ENCODE measurements around the gene ARMH3. TPM values are rescaled to one million over a fixed set of nuclear protein-coding genes. Genes with fewer than 3 reads are reported as not detected.

ARMH3 gene
- total and polyA plus RNA-seq, 3 donors from 2014 or later, result 20.2 to 23.7 (median 21.6) TPM

DNA sequence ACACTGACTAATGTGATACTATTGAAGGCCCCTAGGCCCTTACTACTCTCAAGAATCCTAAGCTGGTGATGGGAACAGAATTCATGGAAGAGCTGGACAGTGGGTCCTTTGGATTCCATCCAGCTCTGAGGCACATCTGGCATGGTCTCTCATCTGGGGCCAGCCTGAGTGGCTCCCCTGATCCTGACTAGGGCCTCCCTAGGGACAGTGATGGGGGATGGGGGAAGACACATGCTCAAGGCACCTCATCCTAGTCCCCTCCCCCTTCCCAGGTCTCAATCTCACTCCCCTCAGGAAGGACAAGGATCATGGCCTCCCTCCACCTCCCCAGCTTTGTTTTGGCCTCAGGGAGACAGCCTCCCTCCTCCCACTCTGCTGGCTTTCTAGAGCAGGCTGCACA, 214.1 kb downstream of the ARMH3 start:
- Histone ChIP-seq H3K4me3 (no peak overlapping the region), H3K27ac (no peak overlapping the region), H3K36me3 (ENCODE audit: low read depth, missing control alignments) (no peaks in the 10 kb centered on the region), H3K9me3 (no peaks in the 10 kb centered on the region), H3K27me3 (no peaks in the 10 kb centered on the region), H3K4me1 (peaks cover 20% of the 10 kb centered on the region)
- intact Hi-C loops (cut with DNase I; ENCODE audit: low total_unique reads), result loop anchor here (10.0 kb wide), 1 partner anchor 173 kb away; no protein-coding TSS in a partner anchor
- TF ChIP-seq, protein P1, sequence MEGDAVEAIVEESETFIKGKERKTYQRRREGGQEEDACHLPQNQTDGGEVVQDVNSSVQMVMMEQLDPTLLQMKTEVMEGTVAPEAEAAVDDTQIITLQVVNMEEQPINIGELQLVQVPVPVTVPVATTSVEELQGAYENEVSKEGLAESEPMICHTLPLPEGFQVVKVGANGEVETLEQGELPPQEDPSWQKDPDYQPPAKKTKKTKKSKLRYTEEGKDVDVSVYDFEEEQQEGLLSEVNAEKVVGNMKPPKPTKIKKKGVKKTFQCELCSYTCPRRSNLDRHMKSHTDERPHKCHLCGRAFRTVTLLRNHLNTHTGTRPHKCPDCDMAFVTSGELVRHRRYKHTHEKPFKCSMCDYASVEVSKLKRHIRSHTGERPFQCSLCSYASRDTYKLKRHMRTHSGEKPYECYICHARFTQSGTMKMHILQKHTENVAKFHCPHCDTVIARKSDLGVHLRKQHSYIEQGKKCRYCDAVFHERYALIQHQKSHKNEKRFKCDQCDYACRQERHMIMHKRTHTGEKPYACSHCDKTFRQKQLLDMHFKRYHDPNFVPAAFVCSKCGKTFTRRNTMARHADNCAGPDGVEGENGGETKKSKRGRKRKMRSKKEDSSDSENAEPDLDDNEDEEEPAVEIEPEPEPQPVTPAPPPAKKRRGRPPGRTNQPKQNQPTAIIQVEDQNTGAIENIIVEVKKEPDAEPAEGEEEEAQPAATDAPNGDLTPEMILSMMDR (IDR thresholded peaks at IDR 0.05), result no peak
- TF ChIP-seq POLR2A (IDR thresholded peaks at IDR 0.05), result no peak
- no peak for DNase-seq

DNA sequence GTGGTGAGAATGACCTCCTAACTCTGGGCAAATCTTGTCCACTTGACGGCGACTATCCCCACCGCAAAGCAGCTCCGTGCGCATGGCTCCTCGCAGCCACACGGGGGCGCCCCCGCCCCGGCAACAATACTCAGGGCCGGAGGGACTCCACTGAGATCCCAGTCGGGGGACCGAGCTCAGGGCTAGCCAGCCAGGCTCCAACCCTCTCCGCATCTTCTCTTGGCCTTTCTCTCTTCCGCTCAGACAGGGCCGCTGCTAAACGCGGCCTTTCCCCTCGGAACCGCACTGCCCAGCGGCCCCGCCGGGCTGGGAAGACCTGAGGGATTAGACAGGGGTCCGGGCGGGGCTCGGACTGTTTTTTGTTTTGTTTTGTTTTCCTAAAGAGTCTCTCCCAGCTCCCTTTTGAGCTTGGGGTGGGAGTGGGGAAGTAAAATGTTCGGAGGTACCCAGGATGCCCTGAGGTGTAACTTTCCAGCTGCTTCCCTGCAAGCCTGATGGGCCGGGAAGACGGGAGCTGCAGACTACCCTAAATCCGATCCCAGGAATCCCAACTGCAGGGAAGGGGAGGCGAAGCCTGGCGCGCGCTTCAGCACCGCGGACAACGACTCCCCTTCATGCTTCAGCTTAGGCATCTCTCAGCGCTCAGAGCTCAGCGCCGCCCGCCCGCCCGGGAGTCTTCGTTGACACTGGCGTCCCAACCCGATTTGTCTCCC, 215.1 kb downstream of the ARMH3 start:
- no peaks in the 10 kb centered on the region for H3K9me3 ChIP-seq
- intact Hi-C loops (cut with DNase I; ENCODE audit: low total_unique reads), result loop anchor here (10.0 kb wide), 1 partner anchor 174 kb away; no protein-coding TSS in a partner anchor
- no peaks in the 10 kb centered on the region for H3K27me3 ChIP-seq
- no peak overlapping the region for H3K27ac ChIP-seq
- H3K4me3 ChIP-seq, result peak overlapping the region; percentile 2 to 33
- H3K36me3 ChIP-seq (ENCODE audit: low read depth, missing control alignments), result no peaks in the 10 kb centered on the region
- peaks cover 20% of the 10 kb centered on the region for H3K4me1 ChIP-seq
- TF ChIP-seq, protein P1 (IDR thresholded peaks at IDR 0.05), result peak; percentile 77 to 87 (median 85)
- TF ChIP-seq POLR2A (IDR thresholded peaks at IDR 0.05), result no peak
- peak; percentile 84 for DNase-seq
- 0 to 2% methylated on average over 37 to 46 of the region's 46 CpGs for WGBS, 2 donors

DNA sequence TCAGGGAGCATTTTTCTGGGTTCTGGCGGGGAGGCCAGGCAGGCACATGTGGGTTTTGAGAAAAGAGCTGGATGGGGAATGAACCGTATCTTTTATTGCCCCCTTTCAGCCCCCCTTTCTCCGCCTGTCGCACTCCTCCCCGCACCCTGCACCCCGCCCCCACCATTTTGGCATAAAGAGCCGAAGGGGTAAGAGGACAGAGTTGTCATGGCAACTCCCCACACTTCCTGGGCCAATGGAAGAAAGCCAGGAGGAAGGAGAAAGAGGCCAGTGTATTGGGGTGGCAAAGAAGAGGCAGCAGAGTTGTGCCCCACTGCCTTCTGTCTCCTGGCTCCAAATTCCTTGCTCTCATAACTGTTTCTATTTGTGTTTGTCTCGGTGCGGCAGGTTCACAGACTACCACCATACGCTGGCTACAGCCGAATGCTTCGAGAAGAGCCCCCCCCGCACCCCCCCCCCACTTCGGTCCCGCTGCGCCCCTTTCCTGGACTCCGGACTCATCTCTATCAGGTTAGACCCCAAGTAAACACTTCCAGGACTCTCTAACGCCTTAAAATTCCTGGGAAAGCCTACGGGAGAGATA, 215.8 kb downstream of the ARMH3 start:
- WGBS, 2 donors, result 9 to 10% methylated on average over 17 to 19 of the region's 19 CpGs
- H3K36me3 ChIP-seq (ENCODE audit: low read depth, missing control alignments), result no peaks in the 10 kb centered on the region
- H3K27ac ChIP-seq, result no peak overlapping the region
- no peak for DNase-seq
- peaks cover 20% of the 10 kb centered on the region for H3K4me1 ChIP-seq
- H3K27me3 ChIP-seq, result no peaks in the 10 kb centered on the region
- intact Hi-C loops (cut with DNase I; ENCODE audit: low total_unique reads), result loop anchor here (10.0 kb wide), 1 partner anchor 175 kb away; no protein-coding TSS in a partner anchor
- H3K4me3 ChIP-seq, result peak overlapping the region in 1 of 2 donors; percentile 39
- no peaks in the 10 kb centered on the region for H3K9me3 ChIP-seq
- no peak for TF ChIP-seq POLR2A (IDR thresholded peaks at IDR 0.05)
- TF ChIP-seq, protein P1 (IDR thresholded peaks at IDR 0.05), result no peak

DNA sequence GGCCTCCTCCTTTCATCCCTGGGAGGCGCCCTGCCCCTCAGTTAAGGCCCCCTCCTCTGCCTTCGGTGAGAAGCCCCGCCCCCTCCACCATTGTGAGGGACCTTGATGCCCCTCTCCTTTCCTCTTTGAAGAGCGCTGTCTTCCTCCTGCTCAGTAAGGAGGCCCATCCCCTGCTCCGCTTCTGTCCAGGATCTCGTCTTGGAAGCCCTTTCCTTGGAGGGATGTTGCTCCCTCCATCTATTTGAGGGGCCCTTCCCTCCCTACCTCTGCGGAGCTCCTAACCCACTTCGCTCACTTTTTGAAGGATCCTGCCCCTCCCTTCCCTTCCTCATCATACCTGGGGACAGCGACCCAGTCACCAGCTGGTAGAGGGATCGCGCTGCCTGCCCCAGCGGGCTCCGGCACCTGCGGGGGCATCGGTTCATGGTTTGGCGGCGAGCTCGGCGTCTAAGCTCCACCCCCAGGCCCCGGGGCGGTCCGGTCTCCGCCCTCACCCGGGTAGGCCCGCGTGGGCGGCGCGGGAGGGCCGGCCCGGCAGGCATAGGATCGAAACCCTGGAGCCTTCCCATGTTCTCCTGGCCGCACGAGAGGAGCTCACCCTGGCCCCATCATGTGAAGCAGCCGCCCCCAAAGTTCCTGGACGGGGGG, 216.4 kb downstream of the ARMH3 start:
- no peak for DNase-seq
- 13 to 36% methylated on average over 11 to 36 of the region's 36 CpGs for WGBS, 2 donors
- Histone ChIP-seq H3K36me3 (ENCODE audit: low read depth, missing control alignments) (no peaks in the 10 kb centered on the region), H3K27ac (no peak overlapping the region), H3K4me1 (peaks cover 20% of the 10 kb centered on the region), H3K9me3 (no peaks in the 10 kb centered on the region), H3K4me3 (peak overlapping the region in 1 of 2 donors; percentile 39), H3K27me3 (no peaks in the 10 kb centered on the region)
- intact Hi-C loops (cut with DNase I; ENCODE audit: low total_unique reads), result loop anchor here (10.0 kb wide), 1 partner anchor 175 kb away; no protein-coding TSS in a partner anchor
- TF ChIP-seq, protein P1 (IDR thresholded peaks at IDR 0.05), result no peak
- TF ChIP-seq POLR2A (IDR thresholded peaks at IDR 0.05), result no peak

All from testis (tissue), 3 donors.